ENCODE data around the gene RBFOX1. TPM values are rescaled to one million over a fixed set of nuclear protein-coding genes. Genes with fewer than 3 reads are reported as not detected.

The RBFOX1 gene
- total RNA-seq, 4 donors from 2014 or later: not detected

GRCh38 chr16:7742626-7743025 lies 410.0 kb downstream of the RBFOX1 start:
- H3K36me3 ChIP-seq: no peaks in the 10 kb centered on the region
- H3K27me3 ChIP-seq: no peaks in the 10 kb centered on the region
- no peak for TF ChIP-seq EP300 (IDR thresholded peaks at IDR 0.05)
- TF ChIP-seq, protein P1, sequence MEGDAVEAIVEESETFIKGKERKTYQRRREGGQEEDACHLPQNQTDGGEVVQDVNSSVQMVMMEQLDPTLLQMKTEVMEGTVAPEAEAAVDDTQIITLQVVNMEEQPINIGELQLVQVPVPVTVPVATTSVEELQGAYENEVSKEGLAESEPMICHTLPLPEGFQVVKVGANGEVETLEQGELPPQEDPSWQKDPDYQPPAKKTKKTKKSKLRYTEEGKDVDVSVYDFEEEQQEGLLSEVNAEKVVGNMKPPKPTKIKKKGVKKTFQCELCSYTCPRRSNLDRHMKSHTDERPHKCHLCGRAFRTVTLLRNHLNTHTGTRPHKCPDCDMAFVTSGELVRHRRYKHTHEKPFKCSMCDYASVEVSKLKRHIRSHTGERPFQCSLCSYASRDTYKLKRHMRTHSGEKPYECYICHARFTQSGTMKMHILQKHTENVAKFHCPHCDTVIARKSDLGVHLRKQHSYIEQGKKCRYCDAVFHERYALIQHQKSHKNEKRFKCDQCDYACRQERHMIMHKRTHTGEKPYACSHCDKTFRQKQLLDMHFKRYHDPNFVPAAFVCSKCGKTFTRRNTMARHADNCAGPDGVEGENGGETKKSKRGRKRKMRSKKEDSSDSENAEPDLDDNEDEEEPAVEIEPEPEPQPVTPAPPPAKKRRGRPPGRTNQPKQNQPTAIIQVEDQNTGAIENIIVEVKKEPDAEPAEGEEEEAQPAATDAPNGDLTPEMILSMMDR (IDR thresholded peaks at IDR 0.05): no peak
- TF ChIP-seq POLR2AphosphoS5 (IDR thresholded peaks at IDR 0.05): no peak
- no peak for TF ChIP-seq POLR2A (IDR thresholded peaks at IDR 0.05; ENCODE audit: low read depth)
- no peak overlapping the region for H3K4me3 ChIP-seq
- H3K4me1 ChIP-seq: no peaks in the 10 kb centered on the region
- H3K27ac ChIP-seq (replicated peaks in 1 of 4): no peak overlapping the region
- whole genome bisulfite sequencing: 68% methylated on average over 3 of the region's 3 CpGs
- no peak for DNase-seq (ENCODE audit: extremely low spot score)
- no peaks in the 10 kb centered on the region for H3K9me3 ChIP-seq
- intact Hi-C loops (cut with DNase I): no loop called here

- Histone ChIP-seq H3K27ac (replicated peaks in 1 of 4) (no peak overlapping the region), H3K4me3 (no peak overlapping the region), H3K36me3 (no peaks in the 10 kb centered on the region), H3K4me1 (no peaks in the 10 kb centered on the region), H3K9me3 (no peaks in the 10 kb centered on the region), H3K27me3 (no peaks in the 10 kb centered on the region)
- intact Hi-C loops (cut with DNase I): no loop called here
- no peak for TF ChIP-seq EP300 (IDR thresholded peaks at IDR 0.05)
- TF ChIP-seq, protein P1 (IDR thresholded peaks at IDR 0.05): no peak
- no peak for TF ChIP-seq POLR2AphosphoS5 (IDR thresholded peaks at IDR 0.05)
- 61% methylated on average over 7 of the region's 7 CpGs for WGBS
- DNase-seq (ENCODE audit: extremely low spot score): no peak
Measured at GRCh38 chr16:7744546-7745264, 412.1 kb downstream of the RBFOX1 start.

DNA sequence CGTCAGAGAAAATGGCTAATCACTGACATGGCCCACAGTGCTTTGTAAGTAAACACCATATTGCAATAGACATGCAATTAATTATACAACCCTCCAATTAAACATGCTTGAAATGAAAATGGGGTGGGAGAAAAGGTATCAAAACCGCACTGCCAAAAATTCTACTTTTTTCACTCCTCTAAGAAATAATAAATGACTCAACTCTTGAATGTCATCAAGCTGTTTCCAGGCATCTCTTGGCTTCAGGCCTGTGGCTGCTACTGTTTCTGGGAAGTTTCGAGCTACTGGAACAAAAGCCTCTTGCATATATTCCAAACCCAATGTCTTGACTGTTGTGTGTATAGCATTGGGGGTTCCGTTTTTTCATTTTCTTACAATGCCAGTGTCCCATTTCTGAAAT lies 412.6 kb downstream of the RBFOX1 start:
- WGBS: 69% methylated on average over 4 of the region's 4 CpGs
- no peak overlapping the region for H3K27ac ChIP-seq (replicated peaks in 1 of 4)
- no peak for TF ChIP-seq POLR2AphosphoS5 (IDR thresholded peaks at IDR 0.05)
- TF ChIP-seq, protein P1 (IDR thresholded peaks at IDR 0.05): no peak
- TF ChIP-seq EP300 (IDR thresholded peaks at IDR 0.05): no peak
- no peak for TF ChIP-seq POLR2A (IDR thresholded peaks at IDR 0.05; ENCODE audit: low read depth)
- no peaks in the 10 kb centered on the region for H3K4me1 ChIP-seq
- no peaks in the 10 kb centered on the region for H3K9me3 ChIP-seq
- H3K4me3 ChIP-seq: no peak overlapping the region
- H3K27me3 ChIP-seq: no peaks in the 10 kb centered on the region
- H3K36me3 ChIP-seq: no peaks in the 10 kb centered on the region
- DNase-seq (ENCODE audit: extremely low spot score): no peak
- intact Hi-C loops (cut with DNase I): no loop called here

- DNase-seq (ENCODE audit: extremely low spot score): no peak
- Histone ChIP-seq H3K27ac (replicated peaks in 1 of 4) (no peak overlapping the region), H3K36me3 (no peaks in the 10 kb centered on the region), H3K27me3 (no peaks in the 10 kb centered on the region), H3K4me3 (no peak overlapping the region), H3K9me3 (no peaks in the 10 kb centered on the region), H3K4me1 (no peaks in the 10 kb centered on the region)
- intact Hi-C loops (cut with DNase I): no loop called here
- WGBS: 53% methylated on average over 3 of the region's 3 CpGs
- TF ChIP-seq POLR2A (IDR thresholded peaks at IDR 0.05; ENCODE audit: low read depth) (no peak), EP300 (IDR thresholded peaks at IDR 0.05) (no peak)
- TF ChIP-seq, protein P1 (IDR thresholded peaks at IDR 0.05): no peak
Measured at GRCh38 chr16:7746941-7747340, 414.3 kb downstream of the RBFOX1 start.

GRCh38 chr16:7748522-7748921 lies 415.9 kb downstream of the RBFOX1 start:
- 73% methylated on average over 4 of the region's 4 CpGs for WGBS
- no peaks in the 10 kb centered on the region for H3K4me1 ChIP-seq
- H3K27me3 ChIP-seq: no peaks in the 10 kb centered on the region
- no peak overlapping the region for H3K4me3 ChIP-seq
- H3K36me3 ChIP-seq: no peaks in the 10 kb centered on the region
- no peak for DNase-seq (ENCODE audit: extremely low spot score)
- H3K9me3 ChIP-seq: no peaks in the 10 kb centered on the region
- TF ChIP-seq EP300 (IDR thresholded peaks at IDR 0.05): no peak
- no peak for TF ChIP-seq POLR2A (IDR thresholded peaks at IDR 0.05; ENCODE audit: low read depth)
- TF ChIP-seq POLR2AphosphoS5 (IDR thresholded peaks at IDR 0.05): no peak
- TF ChIP-seq, protein P1 (IDR thresholded peaks at IDR 0.05): no peak
- intact Hi-C loops (cut with DNase I): no loop called here
- no peak overlapping the region for H3K27ac ChIP-seq (replicated peaks in 1 of 4)
